GM23338 (cell line): Measurements from ENCODE around the gene HPCA. TPM values are rescaled to one million over a fixed set of nuclear protein-coding genes. Genes with fewer than 3 reads are reported as not detected.
"Not testable (repeated sequence)": the region's sequence is repeated elsewhere in the genome, so short reads cannot be mapped to it uniquely, and the experiment has no call there.

Experiments
- ATAC-seq: fragments of 200-7000 bp; cut with Tn5 transposase; 3 replicates; pipeline ENCODE4 v1.9.1; 2020
- DNase-seq: peaks from one replicate; pipeline ENCODE4 v3.0.0-alpha.2; 2015; ENCODE audit warnings: low spot score
- H2AFZ ChIP-seq: fragments of 200-600 bp; sonication (generic); 2 replicates; pipeline ENCODE4 v1.8.0; 2016; ENCODE audit warnings: antibody characterized with exemption, mild to moderate bottlenecking, moderate library complexity
- H3F3A ChIP-seq: fragments of 200-600 bp; sonication (generic); replicated peaks from 2 replicates; pipeline ENCODE4 v1.8.0; 2017; ENCODE audit warnings: antibody characterized with exemption, mixed run types, low read depth
- H3K27ac ChIP-seq: fragments of 200-600 bp; sonication (generic); 2 replicates; pipeline ENCODE4 v1.6.1; 2016; ENCODE audit warnings: low read depth
- H3K27me3 ChIP-seq: fragments of 200-600 bp; sonication (generic); 2 replicates; pipeline ENCODE4 v1.8.0; 2016; ENCODE audit warnings: mild to moderate bottlenecking, mixed run types, moderate library complexity; ENCODE audit not compliant: insufficient read depth
- H3K36me3 ChIP-seq: fragments of 200-600 bp; sonication (generic); 2 replicates; pipeline ENCODE4 v1.8.0; 2016; ENCODE audit warnings: mild to moderate bottlenecking; ENCODE audit not compliant: insufficient read depth
- H3K4me1 ChIP-seq: fragments of 200-600 bp; sonication (generic); 2 replicates; pipeline ENCODE4 v1.8.0; 2016; ENCODE audit warnings: mild to moderate bottlenecking, moderate library complexity; ENCODE audit not compliant: insufficient read depth
- H3K4me2 ChIP-seq: fragments of 200-600 bp; sonication (generic); 2 replicates; pipeline ENCODE4 v1.7.1; 2017; ENCODE audit warnings: mixed run types
- H3K4me3 ChIP-seq: fragments of 200-600 bp; sonication (generic); 2 replicates; pipeline ENCODE4 v1.6.1; 2016; ENCODE audit warnings: mixed run types
- H3K79me2 ChIP-seq: fragments of 200-600 bp; sonication (generic); replicated peaks from 2 replicates; pipeline ENCODE4 v1.8.0; 2017; ENCODE audit warnings: mild to moderate bottlenecking; ENCODE audit not compliant: insufficient read depth
- H3K9me2 ChIP-seq: fragments of 200-600 bp; sonication (generic); 2 replicates; pipeline ENCODE4 v1.8.0; 2017; ENCODE audit not compliant: insufficient read depth
- H4K20me1 ChIP-seq: fragments of 200-600 bp; sonication (generic); replicated peaks from 2 replicates; pipeline ENCODE4 v1.8.0; 2017; ENCODE audit warnings: mild to moderate bottlenecking; ENCODE audit not compliant: insufficient read depth
- H3K27ac Mint-ChIP-seq: 2 replicates; pipeline ENCODE4 v1.8.0; 2020; ENCODE audit warnings: inconsistent platforms, mild to moderate bottlenecking, moderate library complexity, mixed read lengths
- H3K27me3 Mint-ChIP-seq: 3 replicates; pipeline ENCODE4 v1.8.0; 2022; ENCODE audit warnings: low read depth, mild to moderate bottlenecking, moderate library complexity, mixed read lengths, inconsistent platforms; ENCODE audit not compliant: insufficient read depth, poor library complexity
- H3K36me3 Mint-ChIP-seq: 3 replicates; pipeline ENCODE4 v1.8.0; 2021; ENCODE audit warnings: low read depth, mild to moderate bottlenecking, inconsistent platforms, moderate library complexity, mixed read lengths
- H3K4me1 Mint-ChIP-seq: 3 replicates; pipeline ENCODE4 v1.8.0; 2020; ENCODE audit warnings: mild to moderate bottlenecking, inconsistent platforms, mixed read lengths
- H3K4me3 Mint-ChIP-seq: 3 replicates; pipeline ENCODE4 v1.8.0; 2021; ENCODE audit warnings: moderate library complexity, mild to moderate bottlenecking, inconsistent platforms, mixed read lengths
- H3K9me3 Mint-ChIP-seq: 3 replicates; pipeline ENCODE4 v1.8.0; 2020; ENCODE audit warnings: moderate library complexity, mild to moderate bottlenecking, inconsistent platforms, mixed read lengths
- EZH2phosphoT487 ChIP-seq: fragments of 200-600 bp; sonication (generic); IDR thresholded peaks from one replicate; pipeline ENCODE4 v1.8.1; 2018; ENCODE audit warnings: antibody characterized with exemption; ENCODE audit not compliant: unreplicated experiment
- JUNB ChIP-seq: IDR thresholded peaks from one replicate; pipeline ENCODE4 v1.6.1; 2016; ENCODE audit warnings: antibody characterized with exemption; ENCODE audit not compliant: unreplicated experiment
- NANOG ChIP-seq: IDR thresholded peaks from 2 replicates; pipeline ENCODE4 v1.6.1; 2016; ENCODE audit warnings: antibody characterized with exemption, borderline replicate concordance
- STAT1 ChIP-seq: IDR thresholded peaks from one replicate; pipeline ENCODE4 v1.6.1; 2016; ENCODE audit warnings: antibody characterized with exemption; ENCODE audit not compliant: unreplicated experiment
- ZNF114 ChIP-seq: fragments of 250-450 bp; sonication (Bioruptor Pico); IDR thresholded peaks from 2 replicates; pipeline ENCODE4 v1.5.0; 2020; ENCODE audit warnings: mild to moderate bottlenecking, moderate library complexity
- ZNF331 ChIP-seq: fragments of 250-450 bp; sonication (Bioruptor Pico); IDR thresholded peaks from 2 replicates; pipeline ENCODE4 v1.5.0; 2020; ENCODE audit warnings: low read depth, mild to moderate bottlenecking, moderate library complexity
- polyA plus RNA-seq: library from polyadenylated mRNA; unstranded; fragments of >200 nt; fragmentation: Nextera tagmentation; extraction: Ambion mirVana; gene quantifications from 2 replicates; pipeline ENCODE4 v1.2.1, GENCODE V29; 2016
- total RNA-seq: library from RNA; depleted of rRNA; stranded (reverse); fragments of >200 nt; shearing (Covaris generic); gene quantifications from 2 replicates; pipeline ENCODE4 v1.2.3, GENCODE V29; 2014
- TF ChIP-seq, protein P1 (sequence below): fragments of 250-450 bp; sonication (Bioruptor Pico); IDR thresholded peaks from 2 replicates; pipeline ENCODE4 v1.5.0; 2020; ENCODE audit warnings: mild to moderate bottlenecking, moderate library complexity

Gene HPCA
- total and polyA plus RNA-seq, 2 experiments from 2014 or later: 0.35 to 0.82 TPM

DNA sequence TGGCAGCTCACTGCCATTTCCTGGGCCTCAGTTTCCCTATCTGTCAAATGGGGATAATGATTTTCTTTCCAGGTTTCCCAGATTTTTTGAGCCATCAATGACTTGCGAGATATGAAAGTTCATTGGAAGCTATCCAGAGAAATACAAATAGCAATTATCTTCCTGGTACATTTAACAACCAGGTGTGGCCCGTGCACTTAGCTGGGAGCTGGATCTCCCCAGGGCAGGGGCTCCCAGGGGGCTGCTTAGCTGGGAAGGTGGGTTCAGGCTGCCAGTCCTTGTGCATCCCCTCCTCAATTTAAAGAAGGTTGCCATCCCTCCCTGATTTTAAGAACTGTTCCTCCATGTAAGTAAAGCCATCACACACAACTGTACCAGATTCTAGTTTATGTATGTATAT, 18.5 kb downstream of the HPCA start (continued):
- TF ChIP-seq, protein P1, sequence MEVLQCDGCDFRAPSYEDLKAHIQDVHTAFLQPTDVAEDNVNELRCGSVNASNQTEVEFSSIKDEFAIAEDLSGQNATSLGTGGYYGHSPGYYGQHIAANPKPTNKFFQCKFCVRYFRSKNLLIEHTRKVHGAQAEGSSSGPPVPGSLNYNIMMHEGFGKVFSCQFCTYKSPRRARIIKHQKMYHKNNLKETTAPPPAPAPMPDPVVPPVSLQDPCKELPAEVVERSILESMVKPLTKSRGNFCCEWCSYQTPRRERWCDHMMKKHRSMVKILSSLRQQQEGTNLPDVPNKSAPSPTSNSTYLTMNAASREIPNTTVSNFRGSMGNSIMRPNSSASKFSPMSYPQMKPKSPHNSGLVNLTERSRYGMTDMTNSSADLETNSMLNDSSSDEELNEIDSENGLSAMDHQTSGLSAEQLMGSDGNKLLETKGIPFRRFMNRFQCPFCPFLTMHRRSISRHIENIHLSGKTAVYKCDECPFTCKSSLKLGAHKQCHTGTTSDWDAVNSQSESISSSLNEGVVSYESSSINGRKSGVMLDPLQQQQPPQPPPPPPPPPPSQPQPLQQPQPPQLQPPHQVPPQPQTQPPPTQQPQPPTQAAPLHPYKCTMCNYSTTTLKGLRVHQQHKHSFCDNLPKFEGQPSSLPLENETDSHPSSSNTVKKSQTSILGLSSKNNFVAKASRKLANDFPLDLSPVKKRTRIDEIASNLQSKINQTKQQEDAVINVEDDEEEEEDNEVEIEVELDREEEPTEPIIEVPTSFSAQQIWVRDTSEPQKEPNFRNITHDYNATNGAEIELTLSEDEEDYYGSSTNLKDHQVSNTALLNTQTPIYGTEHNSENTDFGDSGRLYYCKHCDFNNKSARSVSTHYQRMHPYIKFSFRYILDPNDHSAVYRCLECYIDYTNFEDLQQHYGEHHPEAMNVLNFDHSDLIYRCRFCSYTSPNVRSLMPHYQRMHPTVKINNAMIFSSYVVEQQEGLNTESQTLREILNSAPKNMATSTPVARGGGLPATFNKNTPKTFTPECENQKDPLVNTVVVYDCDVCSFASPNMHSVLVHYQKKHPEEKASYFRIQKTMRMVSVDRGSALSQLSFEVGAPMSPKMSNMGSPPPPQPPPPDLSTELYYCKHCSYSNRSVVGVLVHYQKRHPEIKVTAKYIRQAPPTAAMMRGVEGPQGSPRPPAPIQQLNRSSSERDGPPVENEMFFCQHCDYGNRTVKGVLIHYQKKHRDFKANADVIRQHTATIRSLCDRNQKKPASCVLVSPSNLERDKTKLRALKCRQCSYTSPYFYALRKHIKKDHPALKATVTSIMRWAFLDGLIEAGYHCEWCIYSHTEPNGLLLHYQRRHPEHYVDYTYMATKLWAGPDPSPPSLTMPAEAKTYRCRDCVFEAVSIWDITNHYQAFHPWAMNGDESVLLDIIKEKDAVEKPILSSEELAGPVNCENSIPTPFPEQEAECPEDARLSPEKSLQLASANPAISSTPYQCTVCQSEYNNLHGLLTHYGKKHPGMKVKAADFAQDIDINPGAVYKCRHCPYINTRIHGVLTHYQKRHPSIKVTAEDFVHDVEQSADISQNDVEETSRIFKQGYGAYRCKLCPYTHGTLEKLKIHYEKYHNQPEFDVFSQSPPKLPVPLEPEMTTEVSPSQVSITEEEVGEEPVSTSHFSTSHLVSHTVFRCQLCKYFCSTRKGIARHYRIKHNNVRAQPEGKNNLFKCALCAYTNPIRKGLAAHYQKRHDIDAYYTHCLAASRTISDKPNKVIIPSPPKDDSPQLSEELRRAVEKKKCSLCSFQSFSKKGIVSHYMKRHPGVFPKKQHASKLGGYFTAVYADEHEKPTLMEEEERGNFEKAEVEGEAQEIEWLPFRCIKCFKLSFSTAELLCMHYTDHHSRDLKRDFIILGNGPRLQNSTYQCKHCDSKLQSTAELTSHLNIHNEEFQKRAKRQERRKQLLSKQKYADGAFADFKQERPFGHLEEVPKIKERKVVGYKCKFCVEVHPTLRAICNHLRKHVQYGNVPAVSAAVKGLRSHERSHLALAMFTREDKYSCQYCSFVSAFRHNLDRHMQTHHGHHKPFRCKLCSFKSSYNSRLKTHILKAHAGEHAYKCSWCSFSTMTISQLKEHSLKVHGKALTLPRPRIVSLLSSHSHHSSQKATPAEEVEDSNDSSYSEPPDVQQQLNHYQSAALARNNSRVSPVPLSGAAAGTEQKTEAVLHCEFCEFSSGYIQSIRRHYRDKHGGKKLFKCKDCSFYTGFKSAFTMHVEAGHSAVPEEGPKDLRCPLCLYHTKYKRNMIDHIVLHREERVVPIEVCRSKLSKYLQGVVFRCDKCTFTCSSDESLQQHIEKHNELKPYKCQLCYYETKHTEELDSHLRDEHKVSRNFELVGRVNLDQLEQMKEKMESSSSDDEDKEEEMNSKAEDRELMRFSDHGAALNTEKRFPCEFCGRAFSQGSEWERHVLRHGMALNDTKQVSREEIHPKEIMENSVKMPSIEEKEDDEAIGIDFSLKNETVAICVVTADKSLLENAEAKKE (CRISPR knock-in tag): no peak
- TF ChIP-seq STAT1 (no peak), EZH2phosphoT487 (no peak), ZNF331 (CRISPR knock-in tag) (no peak), ZNF114 (no peak)

DNA sequence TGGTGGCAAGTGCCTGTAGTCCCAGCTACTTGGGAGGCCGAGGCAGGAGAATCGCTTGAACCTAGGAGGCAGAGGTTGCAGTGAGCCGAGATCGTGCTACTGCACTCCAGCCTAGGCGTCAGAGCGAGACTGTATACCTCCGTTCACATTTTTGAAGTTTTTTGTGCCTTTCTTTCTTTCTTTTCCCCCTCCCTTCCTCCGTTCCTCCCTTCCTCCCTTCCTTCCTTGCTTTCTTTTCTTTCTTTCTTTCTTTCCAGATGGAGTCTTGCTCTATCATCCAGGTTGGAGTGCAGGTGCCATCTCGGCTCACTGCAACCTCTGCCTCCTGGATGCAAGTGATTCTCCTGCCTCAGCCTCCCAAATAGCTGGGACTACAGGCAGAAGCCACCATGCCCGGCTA, 19.3 kb downstream of the HPCA start:
- H3K27ac ChIP-seq, H3K9me3 Mint-ChIP-seq, H3K4me3 ChIP-seq, H3K79me2 ChIP-seq, H3F3A ChIP-seq, H3K36me3 Mint-ChIP-seq, H3K27ac Mint-ChIP-seq, H3K4me3 Mint-ChIP-seq, H3K9me2 ChIP-seq, H2AFZ ChIP-seq, H3K4me2 ChIP-seq, H3K4me1 Mint-ChIP-seq, H3K4me1 ChIP-seq, H4K20me1 ChIP-seq, ATAC-seq, DNase-seq, H3K36me3 ChIP-seq: not testable (repeated sequence)
- peaks cover 20% of the 10 kb centered on the region for H3K27me3 Mint-ChIP-seq
- H3K27me3 ChIP-seq: peaks cover 28% of the 10 kb centered on the region

DNA sequence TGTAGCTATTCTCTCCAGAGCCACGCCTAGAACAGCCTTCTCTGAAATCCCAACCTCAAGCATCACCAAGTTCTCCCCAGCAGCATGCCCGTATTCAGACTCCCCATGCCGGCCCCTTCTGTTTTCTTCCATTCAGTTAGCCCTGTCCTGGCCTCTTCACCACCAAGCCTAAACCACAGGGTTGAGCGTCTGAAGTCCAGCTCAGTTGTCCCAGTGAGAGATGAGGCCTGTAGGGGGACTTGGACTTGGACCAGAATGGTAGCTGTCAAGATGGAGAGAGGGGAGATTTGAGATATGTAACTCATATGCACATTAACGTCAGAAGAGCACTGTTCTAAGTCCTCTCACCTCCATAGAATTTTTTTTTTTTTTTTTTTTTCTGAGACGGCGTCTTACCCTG, 20.4 kb downstream of the HPCA start:
- peaks cover 13% of the 10 kb centered on the region for H3K27me3 Mint-ChIP-seq
- Histone ChIP-seq H3K4me3 (no peak overlapping the region), H3K4me2 (no peak overlapping the region), H3K27ac (no peak overlapping the region), H3F3A (no peaks in the 10 kb centered on the region), H3K36me3 (no peaks in the 10 kb centered on the region), H3K27me3 (peaks cover 20% of the 10 kb centered on the region), H2AFZ (no peak overlapping the region), H3K79me2 (no peaks in the 10 kb centered on the region), H4K20me1 (no peaks in the 10 kb centered on the region), H3K4me1 (peaks cover 5% of the 10 kb centered on the region; the same call in 1 of the 2 replicates), H3K9me2 (no peaks in the 10 kb centered on the region)
- ATAC-seq (no peak), DNase-seq (no peak)
- TF ChIP-seq NANOG: no peak
- TF ChIP-seq JUNB: no peak
- no peak overlapping the region for H3K4me3 Mint-ChIP-seq
- no peak overlapping the region for H3K27ac Mint-ChIP-seq
- no peaks in the 10 kb centered on the region for H3K36me3 Mint-ChIP-seq
- H3K9me3 Mint-ChIP-seq: no peaks in the 10 kb centered on the region
- 0 out of 3 replicates have a peak, but pooled peaks cover 1% of the 10 kb centered on the region for H3K4me1 Mint-ChIP-seq
